Left ventricle myocardium inferior (tissue), 1 donor: ENCODE results near the gene TSGA10IP. TPM values are rescaled to one million over a fixed set of nuclear protein-coding genes. Genes with fewer than 3 reads are reported as not detected.

Source experiments
- DNase-seq: peaks from one replicate; pipeline ENCODE4 v3.0.0-alpha.2; 2020
- H3K27ac ChIP-seq: fragments of 200-600 bp; replicated peaks from 2 replicates; pipeline ENCODE4 v1.8.0; 2021
- H3K27me3 ChIP-seq: fragments of 200-600 bp; 2 replicates; pipeline ENCODE4 v1.8.0; 2021; ENCODE audit warnings: low read depth
- H3K36me3 ChIP-seq: fragments of 200-600 bp; 2 replicates; pipeline ENCODE4 v1.8.0; 2021
- H3K4me1 ChIP-seq: fragments of 200-600 bp; 2 replicates; pipeline ENCODE4 v1.8.0; 2021
- H3K4me3 ChIP-seq: fragments of 200-600 bp; 2 replicates; pipeline ENCODE4 v1.8.0; 2021; ENCODE audit warnings: mild to moderate bottlenecking, moderate library complexity
- H3K9me3 ChIP-seq: fragments of 200-600 bp; replicated peaks from 2 replicates; pipeline ENCODE4 v1.8.0; 2021
- intact Hi-C: fragments of 100-400 bp; cut with micrococcal nuclease; formaldehyde crosslinking; loops from one replicate; pipeline ENCODE4 v1.11.0; 2022
- total RNA-seq: library from RNA; stranded (reverse); fragmentation: NEBNext Ultra II Directional; extraction: Animal tissue kit (Norgen Biotek cat#: 25700); gene quantifications from one replicate; pipeline ENCODE4 v1.2.1, GENCODE V29; 2021
- TF ChIP-seq, protein P1 (sequence below): fragments of 200-600 bp; IDR thresholded peaks from 2 replicates; pipeline ENCODE4 v1.8.0; 2021; ENCODE audit warnings: antibody characterized with exemption, mild to moderate bottlenecking, borderline replicate concordance
- donor health status: DM: no; HTN: yes; CAD: no; lungs with severe emphysema.

TSGA10IP gene
- total RNA-seq, 1 donor from 2014 or later: not detected

- H3K36me3 ChIP-seq: no peaks in the 10 kb centered on the region
- TF ChIP-seq, protein P1, sequence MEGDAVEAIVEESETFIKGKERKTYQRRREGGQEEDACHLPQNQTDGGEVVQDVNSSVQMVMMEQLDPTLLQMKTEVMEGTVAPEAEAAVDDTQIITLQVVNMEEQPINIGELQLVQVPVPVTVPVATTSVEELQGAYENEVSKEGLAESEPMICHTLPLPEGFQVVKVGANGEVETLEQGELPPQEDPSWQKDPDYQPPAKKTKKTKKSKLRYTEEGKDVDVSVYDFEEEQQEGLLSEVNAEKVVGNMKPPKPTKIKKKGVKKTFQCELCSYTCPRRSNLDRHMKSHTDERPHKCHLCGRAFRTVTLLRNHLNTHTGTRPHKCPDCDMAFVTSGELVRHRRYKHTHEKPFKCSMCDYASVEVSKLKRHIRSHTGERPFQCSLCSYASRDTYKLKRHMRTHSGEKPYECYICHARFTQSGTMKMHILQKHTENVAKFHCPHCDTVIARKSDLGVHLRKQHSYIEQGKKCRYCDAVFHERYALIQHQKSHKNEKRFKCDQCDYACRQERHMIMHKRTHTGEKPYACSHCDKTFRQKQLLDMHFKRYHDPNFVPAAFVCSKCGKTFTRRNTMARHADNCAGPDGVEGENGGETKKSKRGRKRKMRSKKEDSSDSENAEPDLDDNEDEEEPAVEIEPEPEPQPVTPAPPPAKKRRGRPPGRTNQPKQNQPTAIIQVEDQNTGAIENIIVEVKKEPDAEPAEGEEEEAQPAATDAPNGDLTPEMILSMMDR: no peak
- H3K4me1 ChIP-seq: peaks cover 27% of the 10 kb centered on the region
- peak overlapping the region; percentile 66 for H3K27ac ChIP-seq
- peak; percentile 61 for DNase-seq
- H3K9me3 ChIP-seq: no peaks in the 10 kb centered on the region
- intact Hi-C loops: no loop called here
- peak overlapping the region; percentile 79 for H3K4me3 ChIP-seq
- peaks cover 15% of the 10 kb centered on the region for H3K27me3 ChIP-seq
These were observed 45.7 kb upstream of the TSGA10IP start for GRCh38 chr11:65899356-65900124.

DNA sequence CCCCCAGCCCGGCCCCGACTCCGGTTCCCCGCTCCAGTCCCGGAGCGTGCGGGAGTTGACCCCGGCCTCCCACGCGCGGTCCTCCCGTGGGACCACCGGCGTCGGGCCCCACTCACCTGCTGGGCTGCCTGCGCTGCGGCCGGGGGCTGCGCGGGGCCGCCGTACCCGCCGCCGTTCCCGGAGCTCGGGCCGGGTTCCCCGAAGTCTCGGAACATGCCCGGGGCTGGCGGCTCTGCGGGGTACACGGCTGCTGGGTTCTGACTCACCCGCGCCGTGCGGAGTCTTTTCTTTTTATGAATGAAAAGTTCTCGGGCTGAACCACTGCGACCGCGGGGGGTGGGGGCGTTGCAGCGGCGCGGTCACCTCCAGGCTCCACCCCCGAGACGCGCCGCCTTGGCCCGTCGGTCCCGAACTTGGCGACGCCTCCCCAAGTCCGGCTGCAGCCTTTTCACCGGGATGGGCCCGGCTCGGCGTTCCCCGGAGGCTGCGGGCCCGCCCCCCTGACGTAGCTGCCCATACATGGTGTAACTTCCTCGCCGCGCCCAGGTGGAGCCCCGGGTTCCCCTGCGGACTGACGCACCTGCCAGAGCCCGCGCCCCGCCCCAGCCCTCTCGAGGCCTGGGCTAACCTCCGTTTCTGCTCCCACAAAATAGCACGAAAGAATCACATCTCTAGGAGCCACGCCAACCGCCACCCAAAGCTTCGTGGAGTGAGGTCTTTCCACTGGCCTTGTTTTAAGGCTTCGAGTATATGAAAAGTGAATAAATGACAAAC is 45.0 kb upstream of the TSGA10IP start, which contains the start of gene FOSL1:
TSS of gene FOSL1 (minus strand) at position 264 of the 774 bp plus-strand sequence. CDS start at position 215, 49 bp downstream.
- Histone ChIP-seq H3K27me3 (peaks cover 15% of the 10 kb centered on the region), H3K27ac (peak within 1 kb of the TSS; percentile 66), H3K36me3 (no peaks in the 10 kb centered on the region), H3K9me3 (no peaks in the 10 kb centered on the region), H3K4me3 (peak within 1 kb of the TSS; percentile 79), H3K4me1 (peaks cover 25% of the 10 kb centered on the region)
- peak; percentile 88 for DNase-seq
- intact Hi-C loops: no loop called here
- TF ChIP-seq, protein P1: no peak

- peak overlapping the region; percentile 66 for H3K27ac ChIP-seq
- no peaks in the 10 kb centered on the region for H3K36me3 ChIP-seq
- peak overlapping the region; percentile 79 for H3K4me3 ChIP-seq
- no peak for DNase-seq
- H3K4me1 ChIP-seq: peaks cover 25% of the 10 kb centered on the region
- H3K27me3 ChIP-seq: peaks cover 15% of the 10 kb centered on the region
- H3K9me3 ChIP-seq: no peaks in the 10 kb centered on the region
- intact Hi-C loops: no loop called here
- TF ChIP-seq, protein P1: no peak
These were observed 44.4 kb upstream of the TSGA10IP start for GRCh38 chr11:65900899-65901180.

DNA sequence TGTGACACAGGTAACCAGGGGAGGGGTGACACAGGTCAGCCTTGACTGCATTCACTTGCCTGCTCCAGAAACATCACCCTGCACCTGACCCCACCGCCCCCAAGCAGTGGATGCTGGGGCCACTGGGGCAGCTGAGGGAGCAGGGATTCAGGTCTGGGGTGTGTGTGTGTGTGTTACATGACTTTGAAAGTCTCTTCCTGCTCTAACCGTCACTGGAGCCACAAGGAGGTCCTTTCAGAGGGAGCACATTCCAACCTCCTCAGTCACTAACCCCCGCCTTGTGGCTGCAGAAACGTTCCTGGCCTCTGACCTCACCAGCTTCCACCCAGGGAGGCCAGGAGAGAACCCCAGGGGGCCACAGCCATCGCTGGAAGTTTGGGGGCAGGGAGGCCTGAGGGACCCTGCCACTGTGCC is 42.2 kb upstream of the TSGA10IP start:
- H3K36me3 ChIP-seq: no peaks in the 10 kb centered on the region
- H3K4me1 ChIP-seq: peaks cover 25% of the 10 kb centered on the region
- H3K27ac ChIP-seq: no peak overlapping the region
- no peak for DNase-seq
- TF ChIP-seq, protein P1: no peak
- H3K9me3 ChIP-seq: no peaks in the 10 kb centered on the region
- no peak overlapping the region for H3K4me3 ChIP-seq
- peaks cover 22% of the 10 kb centered on the region for H3K27me3 ChIP-seq
- intact Hi-C loops: no loop called here

GRCh38 chr11:65903715-65904114 is 41.6 kb upstream of the TSGA10IP start:
- Histone ChIP-seq H3K4me1 (peaks cover 22% of the 10 kb centered on the region), H3K4me3 (no peak overlapping the region), H3K27ac (no peak overlapping the region), H3K36me3 (no peaks in the 10 kb centered on the region), H3K9me3 (no peaks in the 10 kb centered on the region), H3K27me3 (peaks cover 28% of the 10 kb centered on the region)
- DNase-seq: no peak
- TF ChIP-seq, protein P1: no peak
- intact Hi-C loops: no loop called here
